Loucy (cell line): Measurements from ENCODE around the gene CLIC2.
"Not testable (repeated sequence)": the region's sequence is repeated elsewhere in the genome, so short reads cannot be mapped to it uniquely, and the experiment has no call there.

Source experiments
- H2AFZ ChIP-seq: fragments of 200-600 bp; sonication (generic); 2 replicates; pipeline ENCODE4 v1.6.0; 2016; ENCODE audit warnings: antibody characterized with exemption, mild to moderate bottlenecking, low read length, moderate library complexity
- H3F3A ChIP-seq: fragments of 200-600 bp; 2 replicates; pipeline ENCODE4 v1.6.0; 2016; ENCODE audit warnings: antibody characterized with exemption, low read depth, mild to moderate bottlenecking
- H3K27me3 ChIP-seq: fragments of 200-600 bp; sonication (generic); 2 replicates; pipeline ENCODE4 v1.6.1; 2014; ENCODE audit warnings: low read length, mild to moderate bottlenecking; ENCODE audit not compliant: insufficient read depth, poor library complexity, severe bottlenecking
- H3K36me3 ChIP-seq: fragments of 200-600 bp; sonication (generic); 2 replicates; pipeline ENCODE4 v1.6.1; 2016; ENCODE audit warnings: low read length; ENCODE audit not compliant: insufficient read depth
- H3K4me1 ChIP-seq: fragments of 200-600 bp; sonication (generic); 2 replicates; pipeline ENCODE4 v1.5.1; 2014; ENCODE audit warnings: low read length, mild to moderate bottlenecking; ENCODE audit not compliant: insufficient read depth, poor library complexity, severe bottlenecking
- H3K4me2 ChIP-seq: fragments of 200-600 bp; sonication (generic); 2 replicates; pipeline ENCODE4 v1.6.0; 2014; ENCODE audit warnings: antibody characterized with exemption, low read length, low read depth, mild to moderate bottlenecking; ENCODE audit not compliant: poor library complexity, severe bottlenecking
- H3K4me3 ChIP-seq: fragments of 200-600 bp; sonication (generic); 2 replicates; pipeline ENCODE4 v1.5.1; 2014; ENCODE audit warnings: low read length, mild to moderate bottlenecking, mixed read lengths; ENCODE audit not compliant: poor library complexity, severe bottlenecking
- H3K79me2 ChIP-seq: fragments of 200-600 bp; sonication (generic); 2 replicates; pipeline ENCODE4 v1.6.1; 2014; ENCODE audit warnings: low read length; ENCODE audit not compliant: insufficient read depth
- H3K9ac ChIP-seq: fragments of 200-600 bp; sonication (generic); 2 replicates; pipeline ENCODE4 v1.6.0; 2014; ENCODE audit warnings: mild to moderate bottlenecking, low read depth, low read length, moderate library complexity; ENCODE audit not compliant: poor library complexity, severe bottlenecking
- H3K9me2 ChIP-seq: fragments of 200-600 bp; sonication (generic); replicated peaks from 2 replicates; pipeline ENCODE4 v1.6.1; 2016; ENCODE audit warnings: low read depth, low read length, mixed read lengths
- H3K9me3 ChIP-seq: fragments of 200-600 bp; sonication (generic); 2 replicates; pipeline ENCODE4 v1.6.1; 2014; ENCODE audit warnings: mild to moderate bottlenecking, antibody characterized with exemption, low read length, low read depth; ENCODE audit not compliant: insufficient read depth
- H4K20me1 ChIP-seq: fragments of 200-600 bp; sonication (generic); 2 replicates; pipeline ENCODE4 v1.6.0; 2014; ENCODE audit warnings: antibody characterized with exemption, low read length, mild to moderate bottlenecking; ENCODE audit not compliant: insufficient read depth, poor library complexity, severe bottlenecking
- CTCF ChIP-seq: fragments of 200-600 bp; sonication (generic); conservative IDR thresholded peaks from 2 replicates; pipeline ENCODE4 v1.5.1; 2014; ENCODE audit warnings: mild to moderate bottlenecking, antibody characterized with exemption, low read length
- EZH2phosphoT487 ChIP-seq: fragments of 200-600 bp; IDR thresholded peaks from 2 replicates; pipeline ENCODE4 v1.6.1; 2018; ENCODE audit warnings: antibody characterized with exemption, mild to moderate bottlenecking, moderate library complexity, borderline replicate concordance

CLIC2 gene

GRCh38 chrX:155270969-155271368 is 63.4 kb downstream of the CLIC2 start:
- Histone ChIP-seq H3K9ac (no peak overlapping the region), H4K20me1 (no peaks in the 10 kb centered on the region), H3K79me2 (no peaks in the 10 kb centered on the region), H3K4me3 (no peak overlapping the region), H2AFZ (no peak overlapping the region), H3K9me2 (no peaks in the 10 kb centered on the region), H3K4me2 (no peak overlapping the region), H3K9me3 (no peaks in the 10 kb centered on the region), H3F3A (no peaks in the 10 kb centered on the region), H3K36me3 (no peaks in the 10 kb centered on the region), H3K4me1 (no peaks in the 10 kb centered on the region), H3K27me3 (no peaks in the 10 kb centered on the region)
- TF ChIP-seq EZH2phosphoT487 (no peak), CTCF (no peak)

- H4K20me1 ChIP-seq, H3K36me3 ChIP-seq, H3F3A ChIP-seq, H3K9me3 ChIP-seq, H3K4me3 ChIP-seq, H3K9ac ChIP-seq, H3K9me2 ChIP-seq, H2AFZ ChIP-seq, H3K79me2 ChIP-seq, H3K4me2 ChIP-seq, H3K27me3 ChIP-seq, H3K4me1 ChIP-seq: not testable (repeated sequence)
These were observed 66.4 kb downstream of the CLIC2 start for GRCh38 chrX:155267995-155268394.

GRCh38 chrX:155266439-155266838 is 68.0 kb downstream of the CLIC2 start:
- TF ChIP-seq CTCF (no peak), EZH2phosphoT487 (no peak)
- no peak overlapping the region for H2AFZ ChIP-seq
- H3K4me3 ChIP-seq = no peak overlapping the region
- H3K79me2 ChIP-seq = peaks cover 20% of the 10 kb centered on the region
- peaks cover 12% of the 10 kb centered on the region for H3K4me1 ChIP-seq
- H3K4me2 ChIP-seq = no peak overlapping the region
- no peaks in the 10 kb centered on the region for H3F3A ChIP-seq
- H3K27me3 ChIP-seq = no peaks in the 10 kb centered on the region
- no peaks in the 10 kb centered on the region for H3K9me2 ChIP-seq
- no peaks in the 10 kb centered on the region for H3K36me3 ChIP-seq
- H3K9me3 ChIP-seq = no peaks in the 10 kb centered on the region
- no peaks in the 10 kb centered on the region for H4K20me1 ChIP-seq
- no peak overlapping the region for H3K9ac ChIP-seq

GRCh38 chrX:155263854-155264628 is 70.4 kb downstream of the CLIC2 start, which contains the start of gene RAB39B:
TSS of gene RAB39B (minus strand) at chrX:155264491. CDS start at chrX:155264288, 203 bp downstream.
- TF ChIP-seq CTCF (peak; percentile 21; the same call in 1 of the 2 replicates), EZH2phosphoT487 (no peak)
- Histone ChIP-seq H2AFZ (peak within 1 kb of the TSS; percentile 96), H3K4me2 (peak within 1 kb of the TSS; percentile 87)

More at GRCh38 chrX:155263854-155264628, 70.4 kb downstream of the CLIC2 start, which contains the start of gene RAB39B:
- H3K27me3 ChIP-seq = no peaks in the 10 kb centered on the region
- H3K79me2 ChIP-seq = peaks cover 20% of the 10 kb centered on the region
- H3K36me3 ChIP-seq = no peaks in the 10 kb centered on the region
- no peaks in the 10 kb centered on the region for H3F3A ChIP-seq
- peak within 1 kb of the TSS; percentile 86 for H3K4me3 ChIP-seq
- peaks cover 12% of the 10 kb centered on the region for H3K4me1 ChIP-seq
- peak within 1 kb of the TSS; percentile 78 for H3K9ac ChIP-seq
- no peaks in the 10 kb centered on the region for H3K9me2 ChIP-seq
- no peaks in the 10 kb centered on the region for H3K9me3 ChIP-seq
- no peaks in the 10 kb centered on the region for H4K20me1 ChIP-seq
